Activated naive CD4-positive, alpha-beta T cell treated with anti-CD3 and anti-CD28 coated beads, Interleukin-2, amount 50 U/mL, for 72 hours (primary cell): Measurements from ENCODE around the gene FGFRL1. TPM values are rescaled to one million over a fixed set of nuclear protein-coding genes. Genes with fewer than 3 reads are reported as not detected.
"Not testable (repeated sequence)": the region's sequence is repeated elsewhere in the genome, so short reads cannot be mapped to it uniquely, and the experiment has no call there.

Experiments
- ATAC-seq, 2 donors: fragments of 150-1000 bp; cut with Tn5 transposase; 2 replicates each; pipeline ENCODE4 v1.10.0; 2021; ENCODE audit warnings: mild to moderate bottlenecking in 2 of 2, moderate library complexity in 2 of 2
- DNase-seq, 2 donors: peaks; one replicate each; pipeline ENCODE4 v3.0.0; 2021 to 2022; ENCODE audit warnings: low spot score in 2 of 2
- H3K27ac Mint-ChIP-seq, 2 donors: one replicate each; pipeline ENCODE4 v1.8.0; 2022; ENCODE audit warnings: mild to moderate bottlenecking in 2 of 2, mixed read lengths in 2 of 2
- H3K36me3 Mint-ChIP-seq, 2 donors: one replicate each; pipeline ENCODE4 v1.8.0; 2022; ENCODE audit warnings: mixed read lengths in 2 of 2
- H3K9me3 Mint-ChIP-seq, 2 donors: one replicate each; pipeline ENCODE4 v1.8.0; 2022; ENCODE audit warnings: mixed read lengths in 2 of 2
- total RNA-seq, 2 donors: library from RNA; stranded (reverse); gene quantifications; one replicate each; pipeline ENCODE4 v1.2.3, GENCODE V29; 2022

The FGFRL1 gene
- total RNA-seq, 2 donors from 2014 or later = 10.3 to 27.6 TPM

DNA sequence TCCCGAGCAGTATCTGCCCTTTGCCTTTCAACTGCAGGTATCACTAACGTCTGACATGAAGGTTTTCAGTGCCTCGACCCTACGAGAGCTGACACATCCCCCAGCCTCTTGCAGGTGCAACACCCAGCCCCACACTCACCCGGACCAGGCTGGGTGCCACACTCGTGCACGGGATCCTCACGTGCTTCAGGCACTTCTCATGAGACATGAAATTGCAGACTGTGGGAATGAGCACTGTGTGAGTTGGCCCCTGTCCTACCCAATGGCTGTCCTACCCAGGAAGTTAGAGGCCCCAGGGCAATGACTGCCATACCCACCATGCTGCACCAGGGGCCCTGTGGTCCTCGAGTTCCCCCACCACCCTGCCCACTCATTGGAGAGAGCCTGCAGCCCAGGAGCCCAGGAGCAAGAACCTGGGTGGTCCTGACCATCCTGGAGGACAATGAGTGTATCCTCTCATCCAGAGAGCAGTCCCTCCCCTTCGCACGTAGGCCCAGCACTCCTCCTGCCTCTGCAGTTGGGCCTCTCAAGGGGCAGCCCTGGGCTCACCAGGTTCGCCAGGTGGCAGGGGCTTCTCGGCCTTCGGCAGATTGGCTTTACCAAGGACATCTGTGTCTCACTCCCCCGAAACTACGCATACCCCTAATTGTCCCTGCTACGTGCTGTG is 40.4 kb upstream of the FGFRL1 start:
- no peaks in the 10 kb centered on the region for H3K9me3 Mint-ChIP-seq
- H3K36me3 Mint-ChIP-seq = no peaks in the 10 kb centered on the region
- H3K27ac Mint-ChIP-seq = peak overlapping the region in 1 of 2 donors; percentile 29
- ATAC-seq (no peak), DNase-seq (no peak)

DNA sequence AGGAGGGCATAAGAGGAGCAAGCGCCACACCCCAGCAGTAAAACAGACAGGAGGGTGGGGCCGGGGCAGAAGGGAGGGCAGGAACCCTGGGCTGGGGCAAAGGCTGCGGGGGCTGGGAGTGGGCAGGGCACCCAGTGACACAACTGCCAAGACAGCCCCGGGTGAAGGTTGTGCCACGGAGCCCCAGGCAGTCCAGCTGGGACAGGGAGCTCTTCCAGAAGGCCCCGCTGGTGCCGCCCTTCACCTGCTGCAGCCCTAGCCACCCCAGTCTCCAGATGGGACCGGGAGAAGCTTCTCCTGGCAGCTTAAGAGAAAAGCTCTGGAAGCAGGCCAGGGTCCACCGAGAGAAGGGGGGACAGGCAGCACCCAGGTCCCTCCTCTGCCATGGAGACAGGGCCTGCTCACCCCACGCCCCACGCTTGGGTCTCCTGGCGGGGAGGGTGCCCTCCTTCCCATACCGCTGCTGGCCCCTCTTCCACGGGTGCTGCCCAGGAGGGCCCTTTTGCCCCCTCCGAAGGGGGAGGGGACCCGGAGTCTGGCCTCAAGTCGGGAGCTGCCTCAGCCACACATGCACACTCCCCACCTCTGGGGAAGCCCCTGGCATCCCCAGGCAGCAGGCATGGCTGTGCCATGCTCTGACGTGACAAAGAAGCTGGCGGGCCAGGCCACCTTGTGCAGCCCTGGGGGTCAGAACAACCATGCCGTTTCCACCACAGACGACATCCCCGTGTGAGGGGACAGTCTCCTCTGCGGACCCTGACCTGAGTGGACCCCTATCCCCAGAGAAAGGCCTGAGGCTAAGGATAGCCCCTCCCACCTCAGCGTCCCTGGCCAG is 39.5 kb upstream of the FGFRL1 start:
- H3K36me3 Mint-ChIP-seq = no peaks in the 10 kb centered on the region
- no peaks in the 10 kb centered on the region for H3K9me3 Mint-ChIP-seq
- DNase-seq = no peak
- no peak for ATAC-seq
- no peak overlapping the region for H3K27ac Mint-ChIP-seq

DNA sequence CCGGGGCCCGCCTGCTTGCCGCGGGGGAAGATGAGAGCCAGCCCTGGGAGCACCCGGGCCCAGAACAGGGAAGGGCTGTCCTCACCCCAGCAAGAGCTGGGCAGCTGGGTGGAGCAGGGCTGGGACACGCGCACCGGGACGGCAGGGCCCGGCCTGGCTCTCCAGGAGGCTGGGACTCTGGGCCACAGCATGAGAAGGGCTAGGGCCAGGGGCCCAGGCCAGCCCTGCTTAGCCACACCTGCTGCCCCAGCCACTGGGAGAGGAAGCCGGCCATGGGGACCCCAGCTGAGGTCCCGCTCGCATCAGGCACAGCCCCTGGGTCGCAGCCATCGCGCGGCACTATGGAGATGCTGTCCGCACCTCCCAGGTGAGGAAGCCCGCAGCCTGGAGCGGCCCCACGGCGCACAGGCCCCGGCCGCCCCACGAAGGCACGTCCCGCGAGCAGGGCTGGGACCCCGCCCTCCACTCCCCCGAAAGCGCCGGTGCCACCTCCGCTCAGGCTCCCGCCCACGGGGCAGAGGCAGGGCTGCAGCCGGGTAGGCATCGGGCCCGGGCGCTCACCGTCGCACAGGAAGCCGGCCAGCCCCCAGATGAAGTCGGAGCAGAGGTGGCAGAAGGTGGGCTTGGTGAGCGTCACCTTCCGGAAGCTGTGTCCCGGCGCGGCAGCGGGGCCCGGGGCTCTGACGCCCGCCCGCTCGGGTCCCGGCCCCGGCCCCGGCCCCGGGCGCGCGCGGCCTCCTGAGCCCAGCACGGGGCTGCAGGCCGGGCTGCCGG is 38.6 kb upstream of the FGFRL1 start:
- DNase-seq (peak in 1 of 2 donors; percentile 45), ATAC-seq (peak; percentile 58 to 63)
- Mint-ChIP-seq H3K27ac (no peak overlapping the region), H3K9me3 (no peaks in the 10 kb centered on the region), H3K36me3 (no peaks in the 10 kb centered on the region)

DNA sequence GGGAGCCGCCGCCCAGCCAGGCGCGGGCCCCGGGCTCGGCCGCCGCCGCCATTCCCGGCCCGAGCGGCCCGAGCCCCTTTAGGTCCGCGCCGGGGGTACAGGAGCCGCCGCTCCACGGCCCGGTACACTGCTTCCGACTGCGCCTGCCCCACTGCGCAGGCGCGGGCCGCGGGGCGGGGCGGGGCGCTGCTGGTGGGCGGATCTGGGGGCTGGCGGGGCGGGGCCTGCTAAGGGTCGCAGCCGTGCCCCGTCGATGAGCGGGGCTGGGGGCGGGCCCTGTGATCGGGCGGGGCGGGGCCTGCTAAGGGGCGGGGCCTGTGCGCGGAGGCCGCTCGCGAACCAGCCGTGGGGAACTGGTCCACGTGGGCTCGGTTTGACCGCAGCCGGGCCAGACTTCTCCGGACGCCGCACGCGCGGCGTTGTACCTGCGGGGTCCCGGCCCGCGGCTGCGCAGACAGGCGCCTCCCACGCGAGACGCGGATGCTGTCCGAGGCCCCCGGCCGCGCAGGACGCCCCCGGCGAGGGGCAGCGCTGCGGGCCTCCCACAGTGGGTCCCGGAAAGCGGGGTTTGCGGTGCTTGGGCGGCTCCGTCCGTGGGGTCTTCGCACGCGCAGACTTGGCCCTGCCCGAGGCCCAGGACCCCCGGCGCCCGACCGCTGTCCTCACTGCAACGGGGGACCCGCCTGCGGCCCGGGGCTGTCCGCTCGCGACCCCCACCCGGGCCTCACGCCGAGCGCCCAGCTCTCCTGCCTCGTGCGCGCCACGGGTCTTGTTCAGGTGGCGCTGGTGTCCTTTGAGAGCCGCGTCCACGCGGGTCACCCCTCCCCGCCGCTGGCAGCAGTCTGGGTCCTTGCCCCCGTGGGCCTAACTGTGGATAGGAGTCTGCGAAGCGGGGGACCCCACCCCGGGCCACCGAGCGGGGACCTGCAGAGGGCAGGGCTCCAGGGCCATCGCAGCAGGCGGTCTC is 37.7 kb upstream of the FGFRL1 start, which contains the start of gene DGKQ:
TSS of gene DGKQ (minus strand) at position 139 of the 967 bp plus-strand sequence. CDS start at position 52, 87 bp downstream.
- DNase-seq (peak; percentile 81 to 86), ATAC-seq (peak; percentile 87 to 92)
- H3K9me3 Mint-ChIP-seq = no peaks in the 10 kb centered on the region
- no peak within 1 kb of the TSS for H3K27ac Mint-ChIP-seq
- H3K36me3 Mint-ChIP-seq = no peaks in the 10 kb centered on the region

DNA sequence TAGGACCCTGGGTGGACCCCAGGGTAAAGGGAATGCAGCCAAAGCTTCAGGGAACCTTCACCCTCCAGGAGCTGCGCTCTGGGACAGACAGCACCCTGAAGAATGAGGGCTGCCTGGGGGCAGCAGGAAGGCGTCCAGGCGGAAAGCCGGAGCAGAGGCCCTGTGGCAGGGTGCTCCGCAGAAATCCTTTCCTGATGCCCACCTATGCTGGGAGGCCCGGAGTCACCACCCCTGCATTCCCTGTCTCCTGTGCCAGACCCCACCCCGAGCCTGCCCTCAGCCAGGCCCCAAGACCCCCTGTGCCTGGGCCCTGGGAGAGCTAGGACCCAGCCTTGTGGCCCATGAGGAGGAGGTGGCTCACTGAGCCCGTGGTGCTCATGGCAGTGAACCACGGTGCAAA is 36.8 kb upstream of the FGFRL1 start:
- Mint-ChIP-seq H3K27ac (no peak overlapping the region), H3K9me3 (no peaks in the 10 kb centered on the region), H3K36me3 (no peaks in the 10 kb centered on the region)
- ATAC-seq = no peak
- no peak for DNase-seq

DNA sequence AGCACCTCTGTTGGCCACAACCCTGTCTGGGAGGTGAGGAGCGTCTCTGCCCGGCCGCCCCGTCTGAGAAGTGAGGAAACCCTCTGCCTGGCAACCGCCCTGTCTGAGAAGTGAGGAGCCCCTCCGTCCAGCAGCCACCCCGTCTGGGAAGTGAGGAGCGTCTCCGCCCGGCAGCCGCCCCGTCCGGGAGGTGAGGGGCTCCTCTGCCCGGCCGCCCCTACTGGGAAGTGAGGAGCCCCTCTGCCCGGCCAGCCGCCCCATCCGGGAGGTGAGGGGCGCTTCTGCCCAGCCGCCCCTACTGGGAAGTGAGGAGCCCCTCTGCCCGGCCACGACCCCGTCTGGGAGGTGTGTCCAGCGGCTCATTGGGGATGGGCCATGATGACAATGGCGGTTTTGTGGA is 35.4 kb upstream of the FGFRL1 start:
- not testable (repeated sequence) for ATAC-seq, DNase-seq, H3K9me3 Mint-ChIP-seq, H3K36me3 Mint-ChIP-seq, H3K27ac Mint-ChIP-seq

DNA sequence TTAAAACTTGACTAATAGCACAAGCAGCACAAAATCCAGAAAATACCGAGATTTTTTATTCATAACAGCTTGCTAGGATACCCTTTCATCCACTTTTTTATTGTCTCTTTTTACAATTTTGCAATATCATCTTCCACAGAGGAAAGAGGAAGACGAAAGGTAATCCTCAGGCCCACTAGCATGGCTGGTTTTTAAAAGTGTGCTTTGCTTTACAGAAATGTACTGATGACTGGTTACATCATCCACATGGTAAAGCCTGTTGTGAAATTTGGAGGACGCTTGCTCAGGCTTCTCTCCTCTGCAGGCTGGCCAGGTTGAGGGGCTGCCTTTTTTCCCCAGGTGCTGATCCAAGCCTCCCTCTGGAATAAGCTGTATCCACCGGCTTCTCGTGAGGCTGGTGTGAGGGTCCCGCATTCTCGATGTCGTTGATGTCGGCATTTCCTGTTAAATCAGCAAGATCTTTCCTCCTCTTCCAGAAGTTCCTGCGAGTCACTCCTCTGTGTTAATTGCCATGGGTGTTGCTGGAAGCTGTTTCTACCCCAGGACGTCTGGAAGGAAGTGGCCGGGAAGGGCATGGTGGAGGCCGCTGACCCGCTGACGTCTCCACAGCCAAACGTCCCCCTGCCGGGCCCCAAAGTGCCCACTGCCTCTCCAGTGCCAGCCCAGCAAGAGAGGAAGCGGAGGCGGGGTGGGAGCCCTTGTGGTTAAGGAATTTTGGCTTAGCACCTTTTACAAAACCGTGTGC is 32.3 kb upstream of the FGFRL1 start:
- no peak for DNase-seq
- H3K36me3 Mint-ChIP-seq = no peaks in the 10 kb centered on the region

DNA sequence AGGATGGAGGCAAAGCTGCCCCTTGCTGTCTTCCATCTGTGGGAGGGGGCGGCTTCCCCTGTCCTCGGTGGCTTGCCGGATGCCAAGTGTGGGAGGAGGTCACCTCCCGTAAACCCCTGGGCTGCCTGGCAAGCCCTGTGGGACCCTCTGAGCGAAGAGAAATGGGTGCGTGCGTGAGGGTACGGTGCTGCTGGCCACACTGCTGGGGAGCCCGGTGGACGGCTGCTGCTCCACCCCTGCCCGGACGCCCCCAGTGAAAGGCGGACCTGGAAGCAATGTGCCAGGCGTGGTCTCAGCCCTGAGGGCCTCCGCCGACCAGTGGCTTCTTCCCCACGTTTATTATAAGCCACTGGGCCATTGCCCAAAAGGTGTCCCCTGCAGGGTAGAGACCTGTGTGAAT is 29.1 kb upstream of the FGFRL1 start:
- H3K9me3 Mint-ChIP-seq = no peaks in the 10 kb centered on the region
- H3K36me3 Mint-ChIP-seq = no peaks in the 10 kb centered on the region
- ATAC-seq = no peak
- H3K27ac Mint-ChIP-seq = no peak overlapping the region
- no peak for DNase-seq

More for the DNA sequence above, 32.3 kb upstream of the FGFRL1 start:
- Mint-ChIP-seq H3K27ac (no peak overlapping the region), H3K9me3 (no peaks in the 10 kb centered on the region)
- ATAC-seq = no peak

DNA sequence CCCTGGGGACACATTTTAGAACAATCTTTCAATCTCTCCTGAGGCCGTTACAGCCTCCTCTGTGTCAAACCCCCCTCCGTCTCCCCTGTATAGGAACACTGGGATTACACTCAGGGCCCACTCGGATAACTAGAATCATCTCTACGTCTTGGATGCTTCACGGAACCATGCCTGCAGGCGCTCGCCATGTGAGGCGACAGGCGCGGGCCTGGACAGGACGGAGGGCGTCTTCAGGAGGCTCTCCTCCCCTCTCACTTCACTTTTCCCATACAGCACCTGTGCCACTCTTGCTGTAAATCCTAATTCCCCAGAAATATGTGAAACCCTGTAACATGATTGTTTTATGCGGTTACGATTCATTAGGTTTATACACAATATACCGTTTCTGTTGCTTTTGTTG is 28.6 kb upstream of the FGFRL1 start:
- no peaks in the 10 kb centered on the region for H3K9me3 Mint-ChIP-seq
- H3K27ac Mint-ChIP-seq = peak overlapping the region in 1 of 2 donors; percentile 84
- DNase-seq (no peak), ATAC-seq (no peak)
- no peaks in the 10 kb centered on the region for H3K36me3 Mint-ChIP-seq

DNA sequence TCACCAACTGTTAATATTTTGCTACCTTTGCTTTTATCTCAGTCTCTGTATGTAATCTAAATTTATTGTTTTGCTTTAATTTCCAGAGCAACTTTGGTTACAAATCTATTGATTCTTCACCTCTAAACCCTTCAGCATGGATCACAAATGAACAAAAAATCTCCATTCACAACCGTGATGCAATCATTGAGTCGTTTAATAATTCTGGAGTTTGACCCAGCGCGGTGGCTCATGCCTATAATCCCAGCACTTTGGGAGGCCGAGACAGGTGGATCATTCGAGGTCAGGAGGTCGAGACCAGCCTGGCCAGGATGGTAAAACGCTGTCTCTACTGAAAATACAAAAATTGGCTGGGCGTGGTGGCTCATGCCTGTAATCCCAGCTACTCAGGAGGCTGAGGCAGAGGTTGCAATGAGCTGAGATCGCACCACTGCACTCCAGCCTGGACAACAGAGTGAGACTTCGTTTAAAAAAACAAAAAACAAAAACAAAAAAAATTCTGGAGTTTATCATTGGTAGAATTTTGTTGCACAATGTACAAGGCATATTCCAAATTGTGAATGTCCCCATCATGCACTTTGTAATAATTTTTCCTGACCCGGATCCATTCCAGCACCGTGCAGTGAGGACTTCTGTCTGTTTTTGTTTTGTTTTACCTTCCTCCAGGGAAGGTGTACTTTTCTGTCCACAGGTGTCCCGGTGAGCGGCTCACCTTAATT is 26.9 kb upstream of the FGFRL1 start:
- no peak for ATAC-seq
- DNase-seq = no peak
- no peaks in the 10 kb centered on the region for H3K9me3 Mint-ChIP-seq
- no peaks in the 10 kb centered on the region for H3K36me3 Mint-ChIP-seq
- H3K27ac Mint-ChIP-seq = no peak overlapping the region

DNA sequence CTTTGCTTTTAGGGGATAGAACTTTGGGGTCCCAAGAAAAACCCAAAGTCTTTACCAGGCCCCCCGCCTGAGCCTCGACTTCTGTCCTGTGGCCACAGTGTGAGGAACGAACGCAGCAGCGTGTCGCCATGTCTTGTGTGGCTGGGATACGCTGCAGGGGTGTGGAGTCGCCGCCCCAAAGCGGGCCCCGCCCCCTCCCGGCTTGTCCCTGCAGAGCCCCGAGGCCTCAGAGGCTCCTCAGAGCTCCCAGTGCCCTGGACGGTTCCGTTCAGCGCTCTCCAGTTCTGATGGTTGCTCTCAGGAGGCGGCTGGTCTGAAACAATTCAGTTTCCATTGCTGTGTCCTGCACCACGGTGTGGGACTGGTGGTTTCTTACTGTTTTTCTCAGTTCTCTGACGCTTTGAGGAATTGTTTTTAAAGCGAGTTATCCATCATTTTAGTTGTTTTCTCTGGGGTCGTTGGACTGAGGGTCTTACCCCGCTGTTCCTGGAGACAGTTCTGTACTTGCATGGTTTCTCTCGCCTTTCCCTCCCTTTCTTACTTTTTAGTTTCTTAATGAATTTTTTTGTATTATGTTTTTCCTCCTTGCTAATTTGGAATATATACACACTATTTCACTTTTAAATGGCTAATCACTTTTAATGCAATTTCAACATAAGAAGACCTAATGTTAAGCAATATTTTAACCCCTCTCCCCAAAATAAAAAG is 26.1 kb upstream of the FGFRL1 start:
- ATAC-seq (peak; percentile 54 to 72), DNase-seq (peak in 1 of 2 donors; percentile 78)
- no peaks in the 10 kb centered on the region for H3K36me3 Mint-ChIP-seq
- no peaks in the 10 kb centered on the region for H3K9me3 Mint-ChIP-seq
- no peak overlapping the region for H3K27ac Mint-ChIP-seq

DNA sequence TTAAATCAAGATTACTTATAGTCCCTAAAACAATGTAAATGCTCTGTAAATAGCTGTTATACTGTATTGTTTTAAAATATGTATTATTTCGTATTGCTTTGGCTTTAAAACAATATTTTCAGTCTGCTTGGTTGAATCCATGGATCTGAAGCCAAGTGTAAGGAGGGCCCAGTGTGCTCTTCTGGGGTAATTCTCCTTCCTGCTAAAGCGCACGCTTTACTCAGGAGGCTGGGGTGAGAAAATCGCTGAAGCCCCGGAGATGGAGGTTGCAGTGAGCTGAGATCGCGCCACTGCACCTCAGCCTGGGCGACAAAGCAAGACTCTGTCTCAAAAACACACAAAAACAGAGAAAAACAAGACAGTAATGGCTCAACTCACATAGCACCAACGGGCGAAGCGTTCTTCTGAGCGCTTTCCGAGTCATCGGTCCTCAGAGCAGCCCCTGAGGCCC is 25.0 kb upstream of the FGFRL1 start:
- H3K36me3 Mint-ChIP-seq = no peaks in the 10 kb centered on the region
- peak overlapping the region; percentile 34 to 81 for H3K27ac Mint-ChIP-seq

DNA sequence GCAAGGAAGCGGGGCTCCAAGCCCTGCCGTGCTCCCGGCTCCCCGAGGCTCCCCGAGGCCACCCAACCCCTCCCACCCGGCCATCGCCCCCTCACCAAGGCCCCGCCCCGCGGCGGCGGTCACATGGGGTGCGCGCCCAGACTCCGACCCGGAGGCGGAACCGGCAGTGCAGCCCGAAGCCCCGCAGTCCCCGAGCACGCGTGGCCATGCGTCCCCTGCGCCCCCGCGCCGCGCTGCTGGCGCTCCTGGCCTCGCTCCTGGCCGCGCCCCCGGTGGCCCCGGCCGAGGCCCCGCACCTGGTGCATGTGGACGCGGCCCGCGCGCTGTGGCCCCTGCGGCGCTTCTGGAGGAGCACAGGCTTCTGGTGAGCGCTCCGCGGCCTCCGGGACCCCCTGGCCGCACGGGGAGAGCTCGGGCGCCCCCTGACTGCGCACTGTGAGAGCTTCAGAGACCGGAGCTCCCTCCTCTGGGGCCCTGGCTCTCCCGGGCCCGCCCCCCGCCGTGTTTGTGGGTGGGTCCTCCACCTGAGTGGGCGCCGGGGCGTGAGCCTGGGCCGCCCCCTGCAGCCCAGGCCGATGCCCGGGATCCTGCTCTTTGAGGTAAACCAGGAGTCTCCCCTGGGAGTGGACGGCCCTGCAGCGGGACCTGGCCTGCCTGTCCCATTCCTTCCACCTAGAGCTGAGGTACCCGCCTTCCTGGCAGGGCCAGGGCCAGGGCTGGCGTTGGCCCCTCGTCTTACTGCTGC is 24.4 kb upstream of the FGFRL1 start, which contains the start of gene IDUA:
TSS of gene IDUA (plus strand) at position 166 of the 745 bp plus-strand sequence. CDS start at position 207, 41 bp downstream.
- Mint-ChIP-seq H3K27ac (peak within 1 kb of the TSS; percentile 55 to 81), H3K9me3 (no peaks in the 10 kb centered on the region), H3K36me3 (no peaks in the 10 kb centered on the region)
- peak; percentile 88 to 93 for ATAC-seq
- DNase-seq = peak; percentile 83 to 84

More for the DNA sequence above, 25.0 kb upstream of the FGFRL1 start:
- ATAC-seq = peak; percentile 28 to 40
- DNase-seq = no peak
- H3K9me3 Mint-ChIP-seq = no peaks in the 10 kb centered on the region
